GM19328 (cell line): Measurements from ENCODE around the gene DOP1A.
A peak's percentile ranks its signal among the peaks of the same experiment; 100 is the strongest.

Experiments
- ATAC-seq: cut with Tn5 transposase; IDR thresholded peaks from one replicate; pipeline ENCODE4 v1.9.1; 2021; ENCODE audit warnings: mild to moderate bottlenecking, moderate library complexity; ENCODE audit not compliant: unreplicated experiment

Gene DOP1A

DNA sequence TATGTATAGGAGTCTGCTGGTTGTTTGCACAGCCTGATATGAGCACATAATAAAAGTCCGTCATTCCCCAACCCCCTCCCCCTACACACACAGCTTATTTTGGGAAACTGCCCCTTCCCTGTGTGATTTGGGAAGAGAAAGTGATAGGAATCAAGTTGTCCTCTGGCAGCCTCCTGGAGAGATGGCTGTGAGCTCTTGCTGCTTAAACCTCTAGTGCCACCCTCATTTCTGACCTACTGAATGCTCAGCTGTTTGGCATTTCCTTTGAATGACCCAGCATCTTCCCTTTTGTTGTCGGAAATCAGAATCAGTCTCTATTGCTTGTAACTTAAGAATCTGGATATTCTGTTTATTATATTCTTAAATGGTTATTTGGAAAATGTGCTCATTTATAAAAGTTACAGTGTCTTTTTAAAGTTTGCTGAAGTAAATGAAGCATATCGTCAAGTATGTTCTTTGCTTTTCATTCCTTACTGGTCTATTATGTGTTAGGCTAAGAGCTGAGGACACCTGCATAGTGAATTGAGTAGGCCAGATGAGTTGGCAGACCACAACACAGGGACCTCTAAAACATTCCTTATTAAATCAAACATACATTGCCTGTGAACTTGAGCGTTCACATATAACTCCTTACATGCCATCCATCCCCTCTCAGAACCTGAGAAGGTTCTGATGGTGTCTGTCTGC is 131.2 kb downstream of the DOP1A start:
- no peak for ATAC-seq

DNA sequence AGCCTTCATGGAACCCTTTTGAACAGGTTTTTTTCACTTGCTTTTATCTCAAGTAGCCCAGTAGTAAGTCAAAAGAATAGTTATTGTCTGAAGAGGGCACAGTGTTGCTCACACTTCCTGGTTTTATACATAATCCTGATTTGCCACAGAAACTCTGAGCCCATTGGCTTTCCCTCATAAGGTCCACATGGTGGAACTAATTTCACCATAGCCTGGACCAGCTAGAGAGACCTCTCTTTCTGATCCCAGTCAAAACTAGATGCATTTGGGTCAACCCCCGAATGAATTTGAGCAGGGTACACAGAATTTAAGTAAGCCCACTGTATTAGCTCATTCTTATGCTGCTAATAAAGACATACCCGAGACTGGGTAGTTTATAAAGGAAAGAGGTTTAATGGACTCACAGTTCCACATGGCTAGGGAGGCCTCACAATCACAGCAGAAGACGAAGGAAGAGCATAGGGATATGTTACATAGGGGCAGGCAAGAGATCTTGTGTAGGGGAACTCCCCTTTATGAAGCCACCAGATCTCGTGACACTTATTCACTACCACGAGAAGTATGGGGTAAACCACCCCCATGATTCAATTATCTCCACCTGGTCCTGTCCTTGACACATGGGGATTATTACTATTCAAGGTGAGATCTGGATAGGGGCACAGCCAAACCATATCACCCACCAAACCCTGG is 131.8 kb downstream of the DOP1A start:
- no peak for ATAC-seq

DNA sequence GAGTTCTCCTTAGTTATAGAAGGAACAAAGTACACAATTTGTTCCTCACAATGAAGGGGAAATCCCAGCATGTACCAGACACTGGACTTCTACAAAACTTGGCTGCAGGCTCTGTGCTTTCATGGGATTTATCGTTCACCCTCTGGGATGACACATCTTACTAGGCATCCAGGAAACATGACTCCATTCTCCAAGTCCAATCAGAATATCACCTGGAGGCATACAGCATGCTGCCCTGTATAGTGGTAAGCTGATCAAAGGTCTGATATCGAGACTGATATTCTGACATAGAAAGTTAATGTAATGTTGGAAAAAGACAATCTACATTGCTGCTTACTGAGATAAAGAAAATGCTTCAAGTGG is 132.4 kb downstream of the DOP1A start:
- ATAC-seq, result no peak

DNA sequence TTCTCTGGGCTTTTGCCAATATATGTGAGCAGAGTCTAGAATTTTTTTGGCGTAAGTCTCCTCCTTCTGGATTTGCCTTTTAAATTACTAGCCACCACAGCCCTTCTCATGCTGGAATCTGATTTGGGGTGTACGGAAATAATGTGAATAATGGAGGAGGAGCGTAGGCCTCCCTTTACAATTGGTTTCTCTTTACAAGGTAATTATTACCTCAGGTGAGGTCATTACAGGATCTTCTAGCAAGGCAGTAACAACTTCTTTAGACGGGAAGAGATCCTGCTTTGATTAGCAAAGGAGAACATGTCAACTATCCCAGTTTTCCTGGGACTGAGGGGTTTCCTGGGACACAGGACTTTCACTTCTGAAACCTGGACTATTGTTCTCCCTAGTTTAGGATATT is 134.6 kb downstream of the DOP1A start:
- ATAC-seq, result no peak

DNA sequence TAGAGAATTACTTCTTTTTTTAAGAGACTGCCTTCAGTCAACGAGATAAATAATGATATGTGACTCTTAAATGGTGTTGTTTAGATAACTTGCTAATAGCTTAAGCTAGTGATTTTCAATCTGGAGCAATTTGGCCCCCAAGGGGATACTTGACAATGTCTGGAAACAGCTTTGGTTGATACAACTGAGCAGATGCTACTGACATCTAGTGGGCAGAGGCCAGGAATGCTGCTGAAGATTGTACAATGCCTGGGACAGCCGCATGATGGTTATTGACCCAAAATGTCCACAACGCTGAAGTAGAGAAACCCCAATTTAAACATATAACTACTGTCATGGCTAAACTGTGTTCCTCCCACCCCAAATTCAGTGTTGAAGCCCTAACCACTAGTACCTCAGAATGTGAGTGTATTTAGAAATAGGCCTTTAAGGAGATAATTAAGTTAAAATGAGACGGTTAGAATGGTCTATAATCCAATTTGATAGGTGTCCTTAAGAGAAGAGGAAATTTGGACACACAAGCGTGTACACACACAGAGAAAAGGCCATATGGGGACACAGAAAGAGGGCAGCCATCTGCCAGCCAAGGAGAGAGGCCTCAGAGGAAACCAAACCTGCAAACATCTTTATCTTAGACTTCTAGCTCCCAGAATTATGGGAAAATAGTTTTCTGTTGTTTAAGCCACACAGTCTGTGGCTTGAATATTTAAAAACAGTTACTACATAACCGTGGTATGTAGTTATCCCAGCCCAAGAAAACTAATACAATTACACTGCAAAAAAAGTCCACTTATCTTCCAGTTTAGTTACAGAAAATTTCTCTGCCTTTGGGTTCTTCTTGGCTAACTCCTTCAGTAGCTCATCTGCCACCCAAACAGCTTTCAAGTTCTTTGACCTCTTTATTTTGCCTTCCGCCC is 147.9 kb downstream of the DOP1A start:
- peak; percentile 98 for ATAC-seq

DNA sequence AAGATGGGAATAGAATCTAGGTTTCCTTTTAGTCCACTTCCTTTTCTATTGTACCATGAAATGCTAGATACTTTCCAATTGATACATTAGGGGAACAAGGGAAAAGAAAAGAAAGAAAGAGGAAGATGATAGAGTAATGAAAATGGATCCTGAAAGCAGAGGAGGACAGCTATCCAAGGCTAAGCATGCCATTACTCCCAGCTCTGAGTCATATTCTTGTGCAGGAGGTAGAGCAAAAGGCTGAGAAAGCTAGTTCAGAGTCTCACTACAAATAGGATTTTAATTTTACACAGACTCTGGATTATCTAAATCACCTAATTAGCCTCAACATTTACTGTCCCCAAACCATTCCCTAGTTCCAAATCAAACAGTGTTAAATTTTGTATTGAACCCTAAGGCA is 149.3 kb downstream of the DOP1A start:
- no peak for ATAC-seq
